K562 (cell line): ENCODE measurements around the gene LY6G5B. TPM values are rescaled to one million over a fixed set of nuclear protein-coding genes. Genes with fewer than 3 reads are reported as not detected.

Experiments
- COPS2 ChIP-seq: fragments of 450-650 bp; conservative IDR thresholded peaks from 2 replicates; pipeline ENCODE4 v1.6.1; 2016; ENCODE audit warnings: mild to moderate bottlenecking, moderate library complexity
- LEF1 ChIP-seq: fragments of 450-650 bp; IDR thresholded peaks from 2 replicates; pipeline ENCODE4 v1.6.1; 2016; ENCODE audit warnings: mild to moderate bottlenecking
- NBN ChIP-seq: fragments of 450-650 bp; IDR thresholded peaks from 2 replicates; pipeline ENCODE4 v1.6.1; 2016; ENCODE audit warnings: low read depth, mild to moderate bottlenecking
- NR1H2 ChIP-seq: sonication (generic); formaldehyde crosslinking; IDR thresholded peaks from 2 replicates; pipeline ENCODE4 v1.4.0; 2020; ENCODE audit warnings: mild to moderate bottlenecking, missing genetic modification reagents
- RBM39 ChIP-seq: fragments of 200-400 bp; formaldehyde crosslinking; optimal IDR thresholded peaks from 2 replicates; pipeline ENCODE3; 2018; ENCODE audit warnings: low read depth, low read length
- RFX7 ChIP-seq: fragments of 250-450 bp; sonication (Bioruptor Pico); IDR thresholded peaks from 2 replicates; pipeline ENCODE4 v1.5.1; 2021; ENCODE audit warnings: mild to moderate bottlenecking
- U2AF2 ChIP-seq: fragments of 200-400 bp; formaldehyde crosslinking; optimal IDR thresholded peaks from 2 replicates; pipeline ENCODE3; 2017; ENCODE audit warnings: low read depth, mild to moderate bottlenecking, low read length
- ZBED1 ChIP-seq: IDR thresholded peaks from 2 replicates; pipeline ENCODE4 v1.6.1; 2014
- ZFP30 ChIP-seq: fragments of 250-450 bp; sonication (Bioruptor Pico); IDR thresholded peaks from 2 replicates; pipeline ENCODE4 v1.8.0; 2022; ENCODE audit warnings: moderate library complexity, mild to moderate bottlenecking, inconsistent platforms, borderline replicate concordance
- ZFP36 ChIP-seq: fragments of 150-350 bp; IDR thresholded peaks from 2 replicates; pipeline ENCODE4 v1.6.1; 2018; ENCODE audit warnings: low read length, low read depth; ENCODE audit not compliant: partially characterized antibody
- ZFPM2 ChIP-seq: fragments of 250-450 bp; sonication (Bioruptor Pico); IDR thresholded peaks from 2 replicates; pipeline ENCODE4 v1.5.1; 2022; ENCODE audit warnings: mild to moderate bottlenecking
- ZNF212 ChIP-seq: fragments of 450-650 bp; formaldehyde crosslinking; IDR thresholded peaks from 2 replicates; pipeline ENCODE4 v1.4.0; 2020; ENCODE audit warnings: mild to moderate bottlenecking
- ZNF584 ChIP-seq: fragments of 200-800 bp; sonication (Bioruptor generic); IDR thresholded peaks from 2 replicates; pipeline ENCODE4 v1.6.1; 2016; ENCODE audit warnings: low read depth, mild to moderate bottlenecking, missing genetic modification characterization, missing compliant biosample characterization
- ZNF780A ChIP-seq: fragments of 250-450 bp; sonication (Bioruptor Pico); IDR thresholded peaks from 2 replicates; pipeline ENCODE4 v1.5.0; 2021; ENCODE audit warnings: mild to moderate bottlenecking
- ZSCAN32 ChIP-seq: fragments of 450-650 bp; formaldehyde crosslinking; IDR thresholded peaks from 2 replicates; pipeline ENCODE4 v1.4.0; 2020; ENCODE audit warnings: mild to moderate bottlenecking, moderate library complexity
- polyA plus RNA-seq, 8 experiments: library from polyadenylated mRNA; depleted of rRNA in 4 of 8; stranded (reverse) in 5 of 8; unstranded in 3 of 8; fragments of >200 nt; fragmentation: Nextera tagmentation in 2 of 8; fragmentation: Illumina TruSeq in 1 of 8; extraction: Ambion mirVana in 2 of 8; extraction: Trizol in 1 of 8; gene quantifications; 2 replicates each; pipeline versions ENCODE4 v1.2.1 to v1.2.3, GENCODE V29; 2011 to 2014; ENCODE audit warnings: inconsistent platforms in 1 of 8, missing spikeins in 1 of 8
- total RNA-seq, 7 experiments: library from RNA; depleted of rRNA in 6 of 7; stranded (reverse); fragments of >200 nt in 6 of 7; fragmentation: Illumina TruSeq in 2 of 7; extraction: Trizol in 2 of 7; gene quantifications; 2 replicates each; pipeline versions ENCODE4 v1.2.1 to v1.2.3, GENCODE V29; 2011 to 2021; ENCODE audit warnings: low replicate concordance in 1 of 7
- TF ChIP-seq, protein P1 (sequence below), 3 experiments: fragments of 200-800 bp in 1 of 3; fragments of 250-450 bp in 1 of 3; fragments of 450-650 bp in 1 of 3; sonication (Bioruptor Pico) in 1 of 3; sonication (Bioruptor generic) in 1 of 3; formaldehyde crosslinking in 1 of 3; IDR thresholded peaks; 2 replicates each; pipeline versions ENCODE4 v1.6.1 to v1.8.0; 2016 to 2022; ENCODE audit warnings: mild to moderate bottlenecking in 2 of 3, missing genetic modification characterization in 2 of 3, missing compliant biosample characterization in 1 of 3, moderate library complexity in 1 of 3
- TF ChIP-seq, protein P2 (sequence below): fragments of 250-450 bp; sonication (Bioruptor Pico); IDR thresholded peaks from 2 replicates; pipeline ENCODE4 v1.8.0; 2022; ENCODE audit warnings: moderate library complexity, mild to moderate bottlenecking, inconsistent platforms
- TF ChIP-seq, protein P3 (sequence below): sonication (generic); formaldehyde crosslinking; IDR thresholded peaks from 2 replicates; pipeline ENCODE4 v1.8.1; 2022; ENCODE audit warnings: missing genetic modification reagents
- TF ChIP-seq, protein P4 (sequence below): sonication (generic); formaldehyde crosslinking; IDR thresholded peaks from 2 replicates; pipeline ENCODE4 v1.5.0; 2020; ENCODE audit warnings: missing genetic modification reagents
- TF ChIP-seq, protein P5 (sequence below): fragments of 250-450 bp; sonication (Bioruptor Pico); IDR thresholded peaks from 2 replicates; pipeline ENCODE4 v1.5.0; 2021

LY6G5B gene
- total and polyA plus RNA-seq, 9 of the 15 experiments (the other 6 are each of a cell fraction or from before 2014, with no cell fraction given): 6.0 to 27.0 (median 7.5) TPM

DNA sequence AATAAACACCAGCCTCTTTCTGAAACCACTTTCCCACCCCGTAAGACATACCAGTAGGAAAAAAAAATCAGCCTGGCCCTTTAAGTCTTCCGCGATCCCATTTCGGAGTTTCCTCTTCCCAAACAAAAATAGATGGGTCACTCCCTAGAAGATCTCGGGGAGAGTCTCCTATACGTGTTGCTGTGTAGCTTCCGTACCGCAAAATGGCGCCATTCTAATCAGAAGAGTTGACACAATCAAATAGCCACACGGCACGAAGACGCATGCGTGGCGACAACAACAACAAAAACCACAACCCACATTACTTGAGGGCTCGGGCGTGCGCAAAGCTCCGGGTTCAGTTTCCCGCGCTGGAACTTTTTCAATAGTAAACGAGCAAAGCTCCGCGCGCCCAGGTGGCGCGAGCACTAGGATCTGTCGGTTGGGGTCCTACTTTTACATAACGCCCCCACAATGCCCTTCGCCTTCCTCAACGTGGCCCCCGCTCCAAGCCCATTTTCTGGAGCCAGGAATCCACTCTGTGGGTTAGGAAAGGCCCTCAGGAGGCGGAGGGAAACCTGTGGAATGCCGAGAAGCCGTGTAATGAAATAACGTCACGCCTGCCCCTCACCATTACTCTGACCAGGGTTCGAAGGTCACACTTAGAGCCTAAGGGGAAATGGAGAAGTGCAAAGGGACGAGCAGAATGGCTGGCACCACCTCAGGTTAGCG lies 4.8 kb upstream of the LY6G5B start, which contains the start of gene GPANK1 (continued):
- TF ChIP-seq ZFP36 (no peak), NR1H2 (peak; percentile 46), ZNF212 (CRISPR knock-in tag) (no peak), COPS2 (no peak), LEF1 (no peak; the same call in 1 of the 2 replicates), RFX7 (CRISPR knock-in tag) (peak; percentile 84; the same call in 1 of the 2 replicates), ZSCAN32 (CRISPR knock-in tag) (no peak; the same call in 1 of the 2 replicates), RBM39 (no peak), U2AF2 (no peak), ZFPM2 (CRISPR knock-in tag) (0 out of 2 replicates have a peak, but pooled peaks have one; percentile 4), ZBED1 (no peak; the same call in 1 of the 2 replicates), ZFP30 (no peak), ZNF780A (no peak), NBN (0 out of 2 replicates have a peak, but pooled peaks have one; percentile 14), ZNF584 (CRISPR knock-in tag) (no peak)
- TF ChIP-seq, protein P1, sequence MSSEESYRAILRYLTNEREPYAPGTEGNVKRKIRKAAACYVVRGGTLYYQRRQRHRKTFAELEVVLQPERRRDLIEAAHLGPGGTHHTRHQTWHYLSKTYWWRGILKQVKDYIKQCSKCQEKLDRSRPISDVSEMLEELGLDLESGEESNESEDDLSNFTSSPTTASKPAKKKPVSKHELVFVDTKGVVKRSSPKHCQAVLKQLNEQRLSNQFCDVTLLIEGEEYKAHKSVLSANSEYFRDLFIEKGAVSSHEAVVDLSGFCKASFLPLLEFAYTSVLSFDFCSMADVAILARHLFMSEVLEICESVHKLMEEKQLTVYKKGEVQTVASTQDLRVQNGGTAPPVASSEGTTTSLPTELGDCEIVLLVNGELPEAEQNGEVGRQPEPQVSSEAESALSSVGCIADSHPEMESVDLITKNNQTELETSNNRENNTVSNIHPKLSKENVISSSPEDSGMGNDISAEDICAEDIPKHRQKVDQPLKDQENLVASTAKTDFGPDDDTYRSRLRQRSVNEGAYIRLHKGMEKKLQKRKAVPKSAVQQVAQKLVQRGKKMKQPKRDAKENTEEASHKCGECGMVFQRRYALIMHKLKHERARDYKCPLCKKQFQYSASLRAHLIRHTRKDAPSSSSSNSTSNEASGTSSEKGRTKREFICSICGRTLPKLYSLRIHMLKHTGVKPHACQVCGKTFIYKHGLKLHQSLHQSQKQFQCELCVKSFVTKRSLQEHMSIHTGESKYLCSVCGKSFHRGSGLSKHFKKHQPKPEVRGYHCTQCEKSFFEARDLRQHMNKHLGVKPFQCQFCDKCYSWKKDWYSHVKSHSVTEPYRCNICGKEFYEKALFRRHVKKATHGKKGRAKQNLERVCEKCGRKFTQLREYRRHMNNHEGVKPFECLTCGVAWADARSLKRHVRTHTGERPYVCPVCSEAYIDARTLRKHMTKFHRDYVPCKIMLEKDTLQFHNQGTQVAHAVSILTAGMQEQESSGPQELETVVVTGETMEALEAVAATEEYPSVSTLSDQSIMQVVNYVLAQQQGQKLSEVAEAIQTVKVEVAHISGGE (CRISPR knock-in tag; IDR thresholded peaks at IDR 0.05): no peak
- TF ChIP-seq, protein P2, sequence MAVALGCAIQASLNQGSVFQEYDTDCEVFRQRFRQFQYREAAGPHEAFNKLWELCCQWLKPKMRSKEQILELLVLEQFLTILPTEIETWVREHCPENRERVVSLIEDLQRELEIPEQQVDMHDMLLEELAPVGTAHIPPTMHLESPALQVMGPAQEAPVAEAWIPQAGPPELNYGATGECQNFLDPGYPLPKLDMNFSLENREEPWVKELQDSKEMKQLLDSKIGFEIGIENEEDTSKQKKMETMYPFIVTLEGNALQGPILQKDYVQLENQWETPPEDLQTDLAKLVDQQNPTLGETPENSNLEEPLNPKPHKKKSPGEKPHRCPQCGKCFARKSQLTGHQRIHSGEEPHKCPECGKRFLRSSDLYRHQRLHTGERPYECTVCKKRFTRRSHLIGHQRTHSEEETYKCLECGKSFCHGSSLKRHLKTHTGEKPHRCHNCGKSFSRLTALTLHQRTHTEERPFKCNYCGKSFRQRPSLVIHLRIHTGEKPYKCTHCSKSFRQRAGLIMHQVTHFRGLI (CRISPR knock-in tag): no peak
- TF ChIP-seq, protein P3, sequence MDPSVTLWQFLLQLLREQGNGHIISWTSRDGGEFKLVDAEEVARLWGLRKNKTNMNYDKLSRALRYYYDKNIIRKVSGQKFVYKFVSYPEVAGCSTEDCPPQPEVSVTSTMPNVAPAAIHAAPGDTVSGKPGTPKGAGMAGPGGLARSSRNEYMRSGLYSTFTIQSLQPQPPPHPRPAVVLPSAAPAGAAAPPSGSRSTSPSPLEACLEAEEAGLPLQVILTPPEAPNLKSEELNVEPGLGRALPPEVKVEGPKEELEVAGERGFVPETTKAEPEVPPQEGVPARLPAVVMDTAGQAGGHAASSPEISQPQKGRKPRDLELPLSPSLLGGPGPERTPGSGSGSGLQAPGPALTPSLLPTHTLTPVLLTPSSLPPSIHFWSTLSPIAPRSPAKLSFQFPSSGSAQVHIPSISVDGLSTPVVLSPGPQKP: no peak
- TF ChIP-seq, protein P4, sequence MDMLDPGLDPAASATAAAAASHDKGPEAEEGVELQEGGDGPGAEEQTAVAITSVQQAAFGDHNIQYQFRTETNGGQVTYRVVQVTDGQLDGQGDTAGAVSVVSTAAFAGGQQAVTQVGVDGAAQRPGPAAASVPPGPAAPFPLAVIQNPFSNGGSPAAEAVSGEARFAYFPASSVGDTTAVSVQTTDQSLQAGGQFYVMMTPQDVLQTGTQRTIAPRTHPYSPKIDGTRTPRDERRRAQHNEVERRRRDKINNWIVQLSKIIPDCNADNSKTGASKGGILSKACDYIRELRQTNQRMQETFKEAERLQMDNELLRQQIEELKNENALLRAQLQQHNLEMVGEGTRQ (CRISPR knock-in tag): no peak
- TF ChIP-seq, protein P5, sequence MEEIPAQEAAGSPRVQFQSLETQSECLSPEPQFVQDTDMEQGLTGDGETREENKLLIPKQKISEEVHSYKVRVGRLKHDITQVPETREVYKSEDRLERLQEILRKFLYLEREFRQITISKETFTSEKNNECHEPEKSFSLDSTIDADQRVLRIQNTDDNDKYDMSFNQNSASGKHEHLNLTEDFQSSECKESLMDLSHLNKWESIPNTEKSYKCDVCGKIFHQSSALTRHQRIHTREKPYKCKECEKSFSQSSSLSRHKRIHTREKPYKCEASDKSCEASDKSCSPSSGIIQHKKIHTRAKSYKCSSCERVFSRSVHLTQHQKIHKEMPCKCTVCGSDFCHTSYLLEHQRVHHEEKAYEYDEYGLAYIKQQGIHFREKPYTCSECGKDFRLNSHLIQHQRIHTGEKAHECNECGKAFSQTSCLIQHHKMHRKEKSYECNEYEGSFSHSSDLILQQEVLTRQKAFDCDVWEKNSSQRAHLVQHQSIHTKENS (CRISPR knock-in tag): no peak
